HepG2 (cell line): ENCODE measurements around the gene VMO1. TPM values are rescaled to one million over a fixed set of nuclear protein-coding genes. Genes with fewer than 3 reads are reported as not detected.
A peak's percentile ranks its signal among the peaks of the same experiment; 100 is the strongest.

Experiments used
- GABPA ChIP-seq, 2 experiments: IDR thresholded peaks; 2 replicates each; pipeline ENCODE4 v1.6.1; 2011 to 2016; ENCODE audit warnings: low read depth in 2 of 2, low read length in 1 of 2, missing biosample characterization in 1 of 2, missing genetic modification characterization in 1 of 2
- HNF4G ChIP-seq, 2 experiments: sonication (generic) in 1 of 2; formaldehyde crosslinking in 1 of 2; IDR thresholded peaks; 2 replicates each; pipeline versions ENCODE4 v1.4.0 to v1.6.1; 2011 to 2020; ENCODE audit warnings: borderline replicate concordance in 2 of 2, low read depth in 2 of 2, mild to moderate bottlenecking in 2 of 2, low read length in 1 of 2, missing genetic modification reagents in 1 of 2, moderate library complexity in 1 of 2
- LBX2 ChIP-seq: sonication (generic); formaldehyde crosslinking; IDR thresholded peaks from 2 replicates; pipeline ENCODE4 v1.5.0; 2020; ENCODE audit warnings: missing genetic modification reagents, mild to moderate bottlenecking, borderline replicate concordance
- MED1 ChIP-seq: sonication (generic); formaldehyde crosslinking; IDR thresholded peaks from 2 replicates; pipeline ENCODE4 v1.4.0; 2020; ENCODE audit warnings: missing genetic modification reagents
- NFKB2 ChIP-seq: sonication (generic); formaldehyde crosslinking; IDR thresholded peaks from 2 replicates; pipeline ENCODE4 v1.4.0; 2020; ENCODE audit warnings: missing genetic modification reagents, borderline replicate concordance
- PCBP1 ChIP-seq: fragments of 200-400 bp; formaldehyde crosslinking; IDR thresholded peaks from 2 replicates; pipeline ENCODE4 v1.6.1; 2017; ENCODE audit warnings: mild to moderate bottlenecking, low read depth, low read length, borderline replicate concordance
- PHF5A ChIP-seq: IDR thresholded peaks from one replicate; pipeline ENCODE4 v1.6.1; 2018; ENCODE audit warnings: low read depth, missing genetic modification reagents; ENCODE audit not compliant: unreplicated experiment
- RBM22 ChIP-seq: fragments of 200-400 bp; formaldehyde crosslinking; optimal IDR thresholded peaks from 2 replicates; pipeline ENCODE3; 2017; ENCODE audit warnings: mild to moderate bottlenecking, low read length, moderate library complexity
- SIX4 ChIP-seq: sonication (generic); formaldehyde crosslinking; IDR thresholded peaks from 2 replicates; pipeline ENCODE4 v1.4.0; 2020; ENCODE audit warnings: missing genetic modification reagents
- THAP7 ChIP-seq: sonication (generic); formaldehyde crosslinking; IDR thresholded peaks from 2 replicates; pipeline ENCODE4 v1.8.1; 2023; ENCODE audit warnings: mild to moderate bottlenecking, missing genetic modification reagents
- TRIM22 ChIP-seq: fragments of 450-650 bp; IDR thresholded peaks from 2 replicates; pipeline ENCODE4 v1.6.1; 2017
- TSC22D2 ChIP-seq: sonication (generic); formaldehyde crosslinking; IDR thresholded peaks from 2 replicates; pipeline ENCODE4 v1.5.1; 2020; ENCODE audit warnings: missing genetic modification reagents, mild to moderate bottlenecking, borderline replicate concordance
- ZBTB7A ChIP-seq: sonication (generic); formaldehyde crosslinking; IDR thresholded peaks from 2 replicates; pipeline ENCODE4 v1.8.0; 2022; ENCODE audit warnings: mild to moderate bottlenecking, missing genetic modification reagents
- ZC3H13 ChIP-seq: sonication (generic); formaldehyde crosslinking; IDR thresholded peaks from 2 replicates; pipeline ENCODE4 v1.8.1; 2023; ENCODE audit warnings: mild to moderate bottlenecking, missing genetic modification reagents, moderate library complexity
- ZNF235 ChIP-seq: sonication (generic); formaldehyde crosslinking; IDR thresholded peaks from 2 replicates; pipeline ENCODE4 v1.8.1; 2023; ENCODE audit warnings: mild to moderate bottlenecking, missing genetic modification reagents, borderline replicate concordance
- ZNF335 ChIP-seq: sonication (generic); formaldehyde crosslinking; IDR thresholded peaks from 2 replicates; pipeline ENCODE4 v1.4.0; 2020; ENCODE audit warnings: missing genetic modification reagents
- ZNF383 ChIP-seq: sonication (generic); formaldehyde crosslinking; IDR thresholded peaks from 2 replicates; pipeline ENCODE4 v1.4.0; 2020; ENCODE audit warnings: missing genetic modification reagents, mild to moderate bottlenecking, borderline replicate concordance
- ZNF619 ChIP-seq: sonication (generic); formaldehyde crosslinking; IDR thresholded peaks from 2 replicates; pipeline ENCODE4 v1.4.0; 2020; ENCODE audit warnings: mild to moderate bottlenecking, missing genetic modification reagents
- polyA plus RNA-seq, 8 experiments: library from polyadenylated mRNA; depleted of rRNA in 3 of 8; stranded (reverse) in 7 of 8; unstranded in 1 of 8; fragments of >200 nt; fragmentation: Illumina TruSeq in 4 of 8; extraction: Trizol in 4 of 8; gene quantifications; 2 replicates each; pipeline versions ENCODE4 v1.2.1 to v1.2.3, GENCODE V29; 2011 to 2016; ENCODE audit warnings: low read depth in 4 of 8, missing spikeins in 1 of 8, mixed read lengths in 1 of 8; ENCODE audit not compliant: insufficient read depth in 1 of 8
- total RNA-seq, 5 experiments: library from RNA; depleted of rRNA; stranded (reverse); fragments of >200 nt; fragmentation: Illumina TruSeq; extraction: Trizol; gene quantifications; 2 replicates each; pipeline ENCODE4 v1.2.3, GENCODE V29; 2016; ENCODE audit warnings: low read depth in 1 of 5
- TF ChIP-seq, protein P1 (sequence below): sonication (generic); formaldehyde crosslinking; IDR thresholded peaks from 2 replicates; pipeline ENCODE4 v1.4.0; 2020; ENCODE audit warnings: missing genetic modification reagents
- TF ChIP-seq, protein P2 (sequence below), 2 experiments: fragments of 450-650 bp in 1 of 2; sonication (generic) in 1 of 2; formaldehyde crosslinking; IDR thresholded peaks; 2 replicates each; pipeline versions ENCODE4 v1.5.0 to v1.8.0; 2020 to 2022; ENCODE audit warnings: mild to moderate bottlenecking in 1 of 2, missing genetic modification reagents in 1 of 2
- TF ChIP-seq, protein P3 (sequence below): sonication (generic); formaldehyde crosslinking; IDR thresholded peaks from 2 replicates; pipeline ENCODE4 v1.4.0; 2020; ENCODE audit warnings: low read depth, mild to moderate bottlenecking, missing genetic modification reagents

Gene VMO1
- total and polyA plus RNA-seq, 2 of the 13 experiments (the other 11 are each of a cell fraction or from before 2014, with no cell fraction given): not detected

- TF ChIP-seq ZC3H13 (CRISPR knock-in tag) (no peak), TSC22D2 (CRISPR knock-in tag) (no peak), HNF4G (IDR thresholded peaks at IDR 0.05; ENCODE audit: borderline replicate concordance, low read depth, low read length) (no peak), HNF4G (CRISPR knock-in tag; IDR thresholded peaks at IDR 0.05; ENCODE audit: borderline replicate concordance, low read depth) (no peak), PHF5A (CRISPR knock-in tag) (peak; percentile 63), ZNF383 (CRISPR knock-in tag) (no peak), MED1 (peak; percentile 65; the same call in 1 of the 2 replicates), NFKB2 (CRISPR knock-in tag) (no peak), ZNF335 (CRISPR knock-in tag) (no peak), ZNF619 (no peak), LBX2 (CRISPR knock-in tag) (no peak), RBM22 (no peak), SIX4 (CRISPR knock-in tag) (no peak), GABPA (IDR thresholded peaks at IDR 0.05; ENCODE audit: low read depth, low read length) (no peak), GABPA (CRISPR knock-in tag; IDR thresholded peaks at IDR 0.05; ENCODE audit: low read depth) (peak; percentile 37; the same call in 1 of the 2 replicates), PCBP1 (no peak), THAP7 (CRISPR knock-in tag) (no peak), TRIM22 (no peak), ZBTB7A (CRISPR knock-in tag) (no peak), ZNF235 (no peak)
- TF ChIP-seq, protein P1, sequence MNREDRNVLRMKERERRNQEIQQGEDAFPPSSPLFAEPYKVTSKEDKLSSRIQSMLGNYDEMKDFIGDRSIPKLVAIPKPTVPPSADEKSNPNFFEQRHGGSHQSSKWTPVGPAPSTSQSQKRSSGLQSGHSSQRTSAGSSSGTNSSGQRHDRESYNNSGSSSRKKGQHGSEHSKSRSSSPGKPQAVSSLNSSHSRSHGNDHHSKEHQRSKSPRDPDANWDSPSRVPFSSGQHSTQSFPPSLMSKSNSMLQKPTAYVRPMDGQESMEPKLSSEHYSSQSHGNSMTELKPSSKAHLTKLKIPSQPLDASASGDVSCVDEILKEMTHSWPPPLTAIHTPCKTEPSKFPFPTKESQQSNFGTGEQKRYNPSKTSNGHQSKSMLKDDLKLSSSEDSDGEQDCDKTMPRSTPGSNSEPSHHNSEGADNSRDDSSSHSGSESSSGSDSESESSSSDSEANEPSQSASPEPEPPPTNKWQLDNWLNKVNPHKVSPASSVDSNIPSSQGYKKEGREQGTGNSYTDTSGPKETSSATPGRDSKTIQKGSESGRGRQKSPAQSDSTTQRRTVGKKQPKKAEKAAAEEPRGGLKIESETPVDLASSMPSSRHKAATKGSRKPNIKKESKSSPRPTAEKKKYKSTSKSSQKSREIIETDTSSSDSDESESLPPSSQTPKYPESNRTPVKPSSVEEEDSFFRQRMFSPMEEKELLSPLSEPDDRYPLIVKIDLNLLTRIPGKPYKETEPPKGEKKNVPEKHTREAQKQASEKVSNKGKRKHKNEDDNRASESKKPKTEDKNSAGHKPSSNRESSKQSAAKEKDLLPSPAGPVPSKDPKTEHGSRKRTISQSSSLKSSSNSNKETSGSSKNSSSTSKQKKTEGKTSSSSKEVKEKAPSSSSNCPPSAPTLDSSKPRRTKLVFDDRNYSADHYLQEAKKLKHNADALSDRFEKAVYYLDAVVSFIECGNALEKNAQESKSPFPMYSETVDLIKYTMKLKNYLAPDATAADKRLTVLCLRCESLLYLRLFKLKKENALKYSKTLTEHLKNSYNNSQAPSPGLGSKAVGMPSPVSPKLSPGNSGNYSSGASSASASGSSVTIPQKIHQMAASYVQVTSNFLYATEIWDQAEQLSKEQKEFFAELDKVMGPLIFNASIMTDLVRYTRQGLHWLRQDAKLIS (CRISPR knock-in tag): no peak
- TF ChIP-seq, protein P2, sequence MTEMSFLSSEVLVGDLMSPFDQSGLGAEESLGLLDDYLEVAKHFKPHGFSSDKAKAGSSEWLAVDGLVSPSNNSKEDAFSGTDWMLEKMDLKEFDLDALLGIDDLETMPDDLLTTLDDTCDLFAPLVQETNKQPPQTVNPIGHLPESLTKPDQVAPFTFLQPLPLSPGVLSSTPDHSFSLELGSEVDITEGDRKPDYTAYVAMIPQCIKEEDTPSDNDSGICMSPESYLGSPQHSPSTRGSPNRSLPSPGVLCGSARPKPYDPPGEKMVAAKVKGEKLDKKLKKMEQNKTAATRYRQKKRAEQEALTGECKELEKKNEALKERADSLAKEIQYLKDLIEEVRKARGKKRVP (CRISPR knock-in tag; IDR thresholded peaks at IDR 0.05): peak in 1 of 2 experiments; percentile 95; a peak in 2 of 4 replicates
- TF ChIP-seq, protein P3, sequence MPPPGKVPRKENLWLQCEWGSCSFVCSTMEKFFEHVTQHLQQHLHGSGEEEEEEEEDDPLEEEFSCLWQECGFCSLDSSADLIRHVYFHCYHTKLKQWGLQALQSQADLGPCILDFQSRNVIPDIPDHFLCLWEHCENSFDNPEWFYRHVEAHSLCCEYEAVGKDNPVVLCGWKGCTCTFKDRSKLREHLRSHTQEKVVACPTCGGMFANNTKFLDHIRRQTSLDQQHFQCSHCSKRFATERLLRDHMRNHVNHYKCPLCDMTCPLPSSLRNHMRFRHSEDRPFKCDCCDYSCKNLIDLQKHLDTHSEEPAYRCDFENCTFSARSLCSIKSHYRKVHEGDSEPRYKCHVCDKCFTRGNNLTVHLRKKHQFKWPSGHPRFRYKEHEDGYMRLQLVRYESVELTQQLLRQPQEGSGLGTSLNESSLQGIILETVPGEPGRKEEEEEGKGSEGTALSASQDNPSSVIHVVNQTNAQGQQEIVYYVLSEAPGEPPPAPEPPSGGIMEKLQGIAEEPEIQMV (CRISPR knock-in tag): no peak
Observed at GRCh38 chr17:4751932-4752331, 34.2 kb downstream of the VMO1 start (continued).
